IPS-NIHi7 (cell line): ENCODE measurements around the gene TAC3.

Experiments used
- DNase-seq: peaks from one replicate; pipeline ENCODE4 v3.0.0; 2012; ENCODE audit warnings: mixed read lengths; ENCODE audit errors: extremely low spot score

TAC3 gene

DNA sequence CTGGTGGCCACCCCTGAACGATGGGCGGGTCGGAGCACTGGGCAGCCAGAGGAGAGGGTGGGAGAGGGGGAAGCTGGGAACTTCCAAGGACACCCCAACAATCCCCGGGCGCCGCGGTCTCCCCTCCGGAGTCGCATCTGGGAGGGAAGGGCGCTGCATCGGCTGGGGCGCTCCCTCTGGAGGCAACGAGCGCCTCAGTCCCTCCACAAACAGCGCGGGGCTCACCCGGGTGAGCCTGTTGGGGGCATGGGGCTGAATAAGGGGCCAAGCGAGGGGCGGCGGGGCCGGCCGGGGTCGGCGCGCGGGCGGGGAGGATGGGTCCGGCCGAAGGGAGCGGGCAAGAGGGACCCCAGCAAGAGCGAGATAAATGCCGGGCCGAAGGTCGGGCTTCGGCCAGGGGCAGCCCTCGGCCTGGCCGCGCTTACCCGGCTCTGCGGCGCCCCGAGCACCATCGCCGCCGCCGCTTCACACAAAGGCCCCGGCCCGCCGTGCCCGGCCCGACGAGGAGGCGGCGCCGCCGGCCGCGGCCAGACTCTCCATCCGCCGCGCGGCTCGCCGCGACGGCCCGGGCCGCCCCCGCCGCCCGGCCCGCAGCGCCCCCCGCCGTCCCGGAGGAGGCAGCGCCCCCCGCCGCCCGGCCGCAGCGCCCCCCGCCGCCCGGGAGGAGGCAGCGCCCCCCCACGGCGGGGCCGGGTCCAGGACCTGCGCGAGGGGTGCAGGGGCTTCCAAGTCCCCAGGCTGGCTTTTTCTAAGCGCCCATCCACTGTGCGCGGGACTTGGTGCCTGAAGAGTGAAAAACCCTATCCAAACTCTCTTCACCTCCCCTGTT lies 10.1 kb downstream of the TAC3 start, which contains the start of gene ZBTB39:
Gene ZBTB39 (minus strand): TSS at position 567 of the 829 bp plus-strand sequence. CDS start 1,629 bp downstream, outside the sequence.
- peak; percentile 95 for DNase-seq

DNA sequence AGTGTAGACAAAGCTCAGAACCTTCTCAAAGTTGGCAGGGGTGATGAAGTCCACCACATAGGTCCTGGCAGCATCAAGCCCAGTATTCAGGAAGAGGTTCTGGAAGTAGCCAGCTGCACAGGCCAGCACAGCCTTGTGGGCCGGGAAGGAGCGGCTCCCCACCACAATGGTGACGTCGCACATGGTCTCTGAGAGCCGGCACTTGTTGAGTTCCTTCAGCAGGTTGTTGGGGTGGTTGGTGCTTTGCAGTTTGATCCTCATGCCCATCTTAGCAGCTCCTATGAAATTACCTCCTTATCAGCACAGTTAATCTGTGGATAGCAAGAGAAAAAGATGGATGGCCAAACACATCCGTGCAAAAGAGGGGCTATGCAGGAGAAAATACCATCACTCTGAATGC lies 11.7 kb downstream of the TAC3 start:
- DNase-seq, result no peak

DNA sequence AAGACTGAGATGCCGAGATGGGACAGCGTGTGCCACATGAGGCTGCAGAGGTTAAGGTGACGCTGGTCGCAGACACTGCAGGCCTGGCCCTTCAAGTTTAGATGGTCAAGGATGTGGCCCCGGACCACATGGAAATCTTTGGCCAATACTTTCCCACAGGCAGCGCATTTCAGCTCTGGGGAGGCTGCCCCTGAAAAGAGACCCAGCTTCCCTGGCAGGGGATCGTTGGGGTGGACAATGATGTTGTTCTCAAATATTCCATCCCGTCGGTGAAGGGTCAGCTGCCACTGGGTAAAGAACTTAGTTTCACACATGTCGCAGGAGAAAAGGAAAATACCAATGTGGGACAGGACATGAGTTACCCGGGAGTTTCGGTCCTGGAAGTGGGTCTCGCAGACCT lies 12.9 kb downstream of the TAC3 start:
- no peak for DNase-seq

DNA sequence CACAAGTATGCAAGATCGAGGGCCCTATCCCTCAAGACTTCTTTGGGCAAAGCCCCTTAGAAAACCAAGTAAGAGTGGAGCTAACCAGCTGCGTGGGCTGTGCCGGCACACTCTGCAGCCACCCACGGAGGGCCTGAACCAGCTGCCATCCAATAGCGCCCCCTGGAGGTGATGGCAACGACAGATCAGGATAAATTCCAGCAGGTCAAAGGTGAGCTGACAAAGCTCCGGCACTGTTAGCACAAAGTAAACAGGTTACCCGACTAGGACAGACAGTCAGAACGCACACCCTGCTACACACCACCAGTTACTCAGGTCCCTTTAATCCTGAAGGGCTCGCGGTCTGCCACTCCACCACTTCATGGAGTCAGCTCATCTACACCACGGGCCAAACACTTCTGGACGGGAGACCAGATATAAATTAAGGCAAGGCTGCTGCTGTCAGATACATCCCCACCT lies 14.9 kb downstream of the TAC3 start:
- peak; percentile 93 for DNase-seq

DNA sequence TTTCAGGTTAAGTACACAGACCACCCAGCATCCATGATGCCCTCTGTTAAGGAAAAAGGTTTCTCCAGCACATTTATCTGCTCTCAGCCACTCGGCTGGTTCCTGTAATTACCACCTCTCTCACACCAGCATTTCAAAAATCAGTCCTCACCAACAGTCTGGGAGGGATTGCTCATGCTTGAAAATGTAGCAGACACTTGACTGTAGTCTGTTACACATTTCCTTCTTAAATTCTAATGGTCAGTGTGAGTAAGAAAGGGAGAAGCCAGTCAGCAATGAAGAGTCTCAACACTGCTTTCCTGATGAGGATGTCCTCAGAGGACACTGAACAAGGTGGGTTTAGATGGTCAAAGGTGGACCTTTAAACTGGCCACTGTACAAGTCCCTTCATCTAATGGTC lies 15.9 kb downstream of the TAC3 start:
- no peak for DNase-seq

DNA sequence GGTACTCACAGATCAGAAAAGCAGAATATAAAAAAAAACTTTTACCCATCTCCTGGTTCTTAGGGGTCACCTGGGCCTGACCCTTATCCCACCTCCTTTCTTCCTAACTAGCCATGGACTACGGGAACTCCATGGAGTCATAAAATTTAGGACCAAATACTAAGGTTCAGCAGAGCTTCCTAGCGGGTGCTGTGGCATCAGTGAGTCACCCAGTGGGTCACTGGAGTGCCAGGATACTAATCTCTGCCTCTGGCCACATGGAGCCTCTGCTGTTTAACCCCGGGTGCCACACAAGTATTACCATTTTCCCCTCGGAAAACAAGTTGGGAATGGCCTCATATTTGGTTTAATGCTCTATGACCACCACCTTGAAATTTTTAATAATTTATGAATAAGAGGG lies 16.9 kb downstream of the TAC3 start:
- DNase-seq, result no peak

DNA sequence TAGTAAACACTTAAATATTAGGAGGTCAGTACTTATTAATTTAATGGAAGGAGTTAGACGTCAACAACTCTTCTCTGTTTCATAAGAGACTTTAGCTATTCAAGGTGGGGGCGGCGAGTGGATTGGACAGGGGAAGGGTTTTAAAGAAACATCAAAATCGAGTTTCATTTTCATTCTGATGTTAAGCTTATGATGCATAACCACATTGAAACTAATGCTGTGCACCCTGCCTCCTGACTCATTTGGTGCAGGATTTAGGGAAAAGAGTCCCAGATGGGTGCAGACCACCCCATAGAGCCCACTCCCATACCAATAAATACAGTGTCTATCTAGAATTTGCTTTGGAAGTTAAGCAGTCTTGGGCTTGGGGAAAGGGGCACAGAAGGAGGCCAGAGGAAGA lies 17.3 kb downstream of the TAC3 start:
- no peak for DNase-seq

DNA sequence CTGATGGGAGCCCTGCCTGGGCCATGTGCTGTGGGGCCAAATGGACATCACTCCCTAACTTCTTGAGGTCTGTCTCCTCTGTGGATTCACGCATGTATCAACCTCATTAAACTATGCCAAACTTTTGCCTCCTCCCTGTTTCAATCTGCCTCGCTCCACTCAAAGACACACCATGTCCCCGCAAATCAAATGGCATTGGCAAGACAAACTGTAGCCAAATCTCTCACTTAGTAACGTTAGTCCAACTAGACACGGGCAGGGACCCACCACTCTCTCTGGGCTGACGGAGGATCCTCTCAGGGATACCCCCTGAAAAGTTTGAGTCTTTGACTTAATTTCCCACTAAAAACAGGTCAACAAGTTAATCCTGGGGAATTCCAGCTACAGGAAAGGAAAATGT lies 18.0 kb downstream of the TAC3 start:
- DNase-seq, result no peak

DNA sequence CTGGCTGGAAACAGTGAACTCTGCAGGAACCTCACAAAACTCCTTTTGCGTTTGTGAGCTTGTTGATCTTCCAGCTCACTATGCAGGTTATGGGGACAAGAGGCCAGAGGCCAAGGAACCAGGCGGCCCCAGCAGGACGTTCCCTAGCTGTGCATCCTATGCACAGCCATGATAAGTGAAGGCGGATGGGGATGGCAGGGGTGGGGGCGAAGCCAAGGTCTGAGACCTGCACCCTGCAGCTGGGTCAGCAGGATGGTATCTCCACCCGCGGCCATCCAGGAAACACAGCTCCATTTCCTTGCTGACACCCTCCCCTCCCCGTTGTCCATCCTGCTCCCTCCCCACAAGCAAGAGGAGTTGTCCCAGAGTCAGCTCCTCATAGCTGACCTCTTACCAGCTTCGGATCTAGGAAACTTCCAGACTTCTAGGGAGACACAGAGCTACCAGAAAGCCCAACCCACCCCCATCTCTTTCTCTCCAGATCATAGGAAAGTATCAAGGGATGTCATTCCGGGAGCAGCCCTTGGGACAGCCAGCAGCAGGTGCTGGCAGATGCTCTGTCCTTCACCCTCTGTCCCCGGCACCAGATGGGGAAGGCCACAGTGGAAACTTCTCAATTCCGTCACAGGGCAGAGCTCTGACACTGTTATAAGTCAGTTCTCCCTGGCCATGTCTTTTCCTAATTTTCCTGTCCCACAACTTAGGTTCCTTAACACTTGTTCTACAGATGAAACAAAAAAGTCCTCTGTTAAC lies 19.4 kb downstream of the TAC3 start:
- no peak for DNase-seq

DNA sequence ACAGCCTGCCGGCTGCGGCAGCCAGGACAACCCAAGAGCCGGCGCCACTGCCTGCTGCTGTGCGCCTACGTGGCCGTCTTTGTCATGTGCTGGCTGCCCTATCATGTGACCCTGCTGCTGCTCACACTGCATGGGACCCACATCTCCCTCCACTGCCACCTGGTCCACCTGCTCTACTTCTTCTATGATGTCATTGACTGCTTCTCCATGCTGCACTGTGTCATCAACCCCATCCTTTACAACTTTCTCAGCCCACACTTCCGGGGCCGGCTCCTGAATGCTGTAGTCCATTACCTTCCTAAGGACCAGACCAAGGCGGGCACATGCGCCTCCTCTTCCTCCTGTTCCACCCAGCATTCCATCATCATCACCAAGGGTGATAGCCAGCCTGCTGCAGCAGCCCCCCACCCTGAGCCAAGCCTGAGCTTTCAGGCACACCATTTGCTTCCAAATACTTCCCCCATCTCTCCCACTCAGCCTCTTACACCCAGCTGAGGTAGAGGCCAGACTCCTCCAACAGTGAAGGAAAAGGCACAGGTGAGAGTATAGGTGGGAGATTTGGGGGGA lies 20.3 kb downstream of the TAC3 start:
- DNase-seq, result no peak

DNA sequence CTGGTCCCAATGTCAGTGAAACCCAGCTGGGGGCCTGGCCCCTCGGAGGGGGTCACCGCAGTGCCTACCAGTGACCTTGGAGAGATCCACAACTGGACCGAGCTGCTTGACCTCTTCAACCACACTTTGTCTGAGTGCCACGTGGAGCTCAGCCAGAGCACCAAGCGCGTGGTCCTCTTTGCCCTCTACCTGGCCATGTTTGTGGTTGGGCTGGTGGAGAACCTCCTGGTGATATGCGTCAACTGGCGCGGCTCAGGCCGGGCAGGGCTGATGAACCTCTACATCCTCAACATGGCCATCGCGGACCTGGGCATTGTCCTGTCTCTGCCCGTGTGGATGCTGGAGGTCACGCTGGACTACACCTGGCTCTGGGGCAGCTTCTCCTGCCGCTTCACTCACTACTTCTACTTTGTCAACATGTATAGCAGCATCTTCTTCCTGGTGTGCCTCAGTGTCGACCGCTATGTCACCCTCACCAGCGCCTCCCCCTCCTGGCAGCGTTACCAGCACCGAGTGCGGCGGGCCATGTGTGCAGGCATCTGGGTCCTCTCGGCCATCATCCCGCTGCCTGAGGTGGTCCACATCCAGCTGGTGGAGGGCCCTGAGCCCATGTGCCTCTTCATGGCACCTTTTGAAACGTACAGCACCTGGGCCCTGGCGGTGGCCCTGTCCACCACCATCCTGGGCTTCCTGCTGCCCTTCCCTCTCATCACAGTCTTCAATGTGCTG lies 21.0 kb downstream of the TAC3 start:
- no peak for DNase-seq

DNA sequence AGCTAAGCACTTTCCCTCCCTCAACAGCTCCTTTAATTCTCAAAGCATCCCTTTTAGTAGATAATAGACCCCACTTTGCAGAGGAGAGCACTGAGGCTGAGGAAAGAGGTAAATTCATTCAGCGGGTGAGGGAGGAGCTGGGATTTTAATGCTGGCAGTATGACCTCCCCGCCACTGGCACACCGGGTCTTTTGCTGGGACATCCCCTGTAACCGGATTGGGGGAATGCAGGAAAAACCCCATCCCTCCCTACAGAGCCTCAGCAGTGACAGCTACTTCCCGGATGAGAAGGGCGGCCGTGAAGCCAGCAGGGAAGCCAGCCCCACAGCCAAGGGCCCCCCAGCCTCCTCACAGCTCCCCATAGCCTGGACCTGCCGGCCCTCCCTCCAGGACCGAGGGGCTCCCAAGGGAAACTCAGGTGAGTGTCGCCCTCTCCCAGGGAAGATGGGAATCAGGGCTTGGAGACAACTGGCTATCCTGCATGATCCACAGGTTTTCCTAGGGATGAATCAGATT lies 22.0 kb downstream of the TAC3 start:
- DNase-seq, result no peak

DNA sequence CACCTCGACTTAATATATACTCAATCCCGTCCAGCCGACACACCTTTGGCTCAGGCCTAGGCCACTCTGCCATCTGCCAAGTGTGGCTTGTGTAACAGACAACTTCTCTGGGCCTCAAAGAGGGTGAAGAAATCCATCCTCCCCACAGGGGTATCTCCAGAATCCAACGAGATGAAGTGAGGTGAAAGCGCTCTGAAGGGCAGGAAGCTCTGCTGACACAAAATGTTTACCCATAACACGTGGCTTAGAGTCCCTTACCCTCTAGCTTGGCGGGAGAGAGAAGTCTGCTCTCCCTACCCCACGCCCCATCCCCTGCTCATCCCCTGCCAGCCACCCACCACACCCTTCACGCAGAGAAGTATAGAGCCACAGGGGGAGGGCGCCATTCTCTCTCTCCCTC lies 23.0 kb downstream of the TAC3 start:
- no peak for DNase-seq

DNA sequence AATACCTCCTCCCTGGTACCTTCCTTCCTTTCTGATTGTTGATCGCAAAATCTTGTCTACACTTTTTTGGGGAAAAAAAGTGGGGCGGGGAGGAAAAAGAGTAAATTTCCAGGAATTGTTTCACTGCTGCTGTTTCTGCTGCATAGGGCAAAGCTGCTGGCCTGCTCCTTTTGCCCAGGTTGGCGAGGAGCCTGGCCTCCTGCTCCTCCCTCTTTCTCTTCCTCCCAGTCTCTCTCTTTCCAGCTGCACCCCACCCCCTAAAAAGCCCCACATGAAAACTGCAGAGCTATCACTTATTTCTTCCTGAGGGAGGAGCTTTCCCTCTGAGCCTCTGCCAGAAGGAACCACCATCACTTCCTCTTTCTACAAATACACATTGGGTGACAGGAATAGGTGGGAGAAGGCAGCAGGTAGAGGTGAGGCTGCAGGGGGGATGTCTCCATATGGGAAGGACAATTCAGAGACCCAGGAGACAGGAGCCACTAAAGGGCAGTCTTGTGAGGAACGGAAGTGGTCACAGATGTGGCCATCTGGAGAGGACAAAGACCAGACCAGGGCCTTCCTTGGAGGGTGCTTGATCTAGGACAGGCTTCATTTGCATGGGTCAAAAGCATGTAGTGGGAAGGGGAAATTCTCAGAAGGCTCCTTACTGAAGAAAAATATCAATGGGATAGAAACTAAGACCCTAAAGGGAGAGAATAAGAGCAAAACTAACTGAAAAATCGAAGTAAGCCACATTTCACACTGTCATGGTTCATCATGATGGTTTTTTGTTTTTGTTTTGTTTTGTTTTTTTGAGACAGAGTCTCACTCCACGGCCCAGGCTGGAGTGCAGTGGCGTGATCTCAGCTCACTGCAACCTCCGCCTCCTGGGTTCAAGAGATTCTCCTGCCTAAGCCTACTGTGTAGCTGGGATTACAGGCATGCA lies 24.7 kb downstream of the TAC3 start:
- no peak for DNase-seq

DNA sequence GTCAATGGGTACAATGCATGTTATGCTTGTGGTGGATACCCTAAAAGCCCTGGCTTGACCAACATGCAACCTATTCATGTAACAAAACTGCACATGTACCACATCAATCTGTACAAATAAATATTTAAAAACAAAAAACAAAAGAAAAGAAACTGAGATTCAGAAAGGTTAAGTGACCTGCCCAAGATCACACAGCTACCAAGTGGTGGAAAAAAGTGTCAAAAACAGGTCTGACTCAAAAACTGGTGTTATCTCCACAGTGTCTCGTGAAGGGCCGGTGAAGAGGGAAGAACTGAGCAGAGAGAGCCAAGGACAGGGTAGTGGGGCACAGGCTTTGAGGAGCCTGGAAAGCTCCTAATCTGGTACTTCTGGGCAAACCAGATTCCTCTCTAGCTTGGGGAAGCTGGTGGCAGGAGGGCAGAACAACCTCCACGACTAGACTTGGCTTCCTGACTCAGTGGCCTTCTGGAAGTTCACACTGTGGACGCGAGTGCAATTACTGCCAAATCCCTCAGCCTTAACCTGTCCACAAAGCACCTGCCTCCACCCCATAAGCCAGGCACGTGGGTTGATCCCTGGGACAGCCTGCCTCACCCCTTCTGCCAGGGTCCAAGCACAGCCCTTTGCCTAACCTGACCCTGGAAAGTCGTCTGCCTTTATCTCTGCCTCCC lies 25.5 kb downstream of the TAC3 start:
- DNase-seq, result no peak

DNA sequence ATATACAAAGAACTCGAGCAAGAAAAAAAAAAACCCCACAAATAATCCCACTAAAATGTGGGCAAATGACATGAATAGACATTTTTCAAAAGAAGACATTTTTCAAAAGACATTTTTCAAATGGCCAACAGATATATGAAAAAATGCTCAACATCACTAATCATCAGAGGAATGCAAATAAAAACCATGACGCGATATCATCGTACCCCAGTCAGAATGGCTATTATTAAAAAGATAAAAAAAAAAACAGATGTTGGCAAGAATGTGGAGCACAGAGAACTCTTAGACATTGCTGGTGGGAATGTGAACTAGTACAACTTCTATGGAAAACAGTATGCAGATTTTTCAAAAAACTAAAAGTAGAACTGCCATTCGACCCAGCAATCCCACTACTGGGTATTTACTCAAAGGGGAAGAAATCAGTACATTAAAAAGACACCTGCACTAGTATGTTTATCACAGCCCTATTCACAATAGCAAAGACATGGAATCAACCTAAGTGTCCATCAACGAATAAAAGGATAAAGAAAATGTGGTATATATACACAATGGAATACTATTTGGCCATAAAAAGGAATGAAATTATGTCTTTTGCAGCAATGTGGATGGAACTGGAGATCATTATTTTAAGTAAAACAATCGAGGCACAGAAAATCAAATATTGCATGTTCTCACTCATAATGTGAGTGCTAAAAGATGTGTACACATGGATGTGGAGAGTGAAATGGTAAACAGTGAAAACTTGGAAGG lies 26.3 kb downstream of the TAC3 start:
- no peak for DNase-seq

DNA sequence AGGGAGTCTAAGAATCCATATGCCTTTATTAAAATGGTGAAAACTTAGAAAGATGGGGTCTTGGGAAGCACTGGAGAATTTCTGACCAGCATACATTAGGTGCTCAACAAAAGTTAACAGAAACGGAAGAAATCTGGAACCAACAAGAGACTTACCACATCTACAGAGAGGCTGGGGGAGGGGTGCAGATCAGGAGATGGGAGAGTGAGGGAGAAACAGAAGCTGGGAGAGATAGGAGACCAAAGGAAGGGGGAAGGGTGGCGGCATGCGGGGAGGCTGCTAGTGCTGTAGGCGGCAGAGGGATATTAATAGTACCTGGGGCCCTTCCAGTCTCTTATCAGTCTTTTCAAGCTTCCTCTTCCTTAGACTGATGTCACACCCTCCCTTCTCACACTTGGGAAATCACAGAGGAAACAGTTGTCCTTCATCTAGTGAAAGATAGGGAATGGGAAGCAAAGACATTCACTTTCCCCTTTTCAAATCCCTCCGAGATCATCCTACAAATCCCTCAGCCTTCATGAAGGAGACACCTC lies 28.1 kb downstream of the TAC3 start:
- peak; percentile 43 for DNase-seq

DNA sequence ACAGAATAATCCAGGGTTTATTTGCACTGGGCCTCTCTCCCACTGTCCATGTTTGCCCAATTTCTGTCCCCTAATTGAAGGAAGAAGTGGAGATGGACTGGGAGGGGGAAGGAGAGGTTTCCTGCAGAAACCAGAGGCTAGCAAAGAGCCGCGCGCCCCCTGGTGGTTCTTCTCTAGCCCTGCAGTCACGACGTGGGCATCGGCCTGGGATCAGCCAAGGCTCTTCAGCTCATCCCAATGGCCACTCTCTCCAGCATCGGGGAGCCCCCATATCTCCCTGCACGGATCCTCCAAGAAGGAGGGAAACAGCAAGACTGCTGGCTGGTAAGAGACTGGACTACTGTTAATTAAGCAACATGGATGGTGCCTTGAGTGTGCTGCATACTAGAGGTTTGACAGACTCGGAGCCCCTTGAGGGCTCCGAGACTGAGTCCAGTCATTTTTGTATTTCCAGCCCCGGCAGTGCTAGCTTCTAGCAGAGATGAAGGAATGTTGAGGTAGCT lies 28.7 kb downstream of the TAC3 start:
- peak; percentile 93 for DNase-seq

DNA sequence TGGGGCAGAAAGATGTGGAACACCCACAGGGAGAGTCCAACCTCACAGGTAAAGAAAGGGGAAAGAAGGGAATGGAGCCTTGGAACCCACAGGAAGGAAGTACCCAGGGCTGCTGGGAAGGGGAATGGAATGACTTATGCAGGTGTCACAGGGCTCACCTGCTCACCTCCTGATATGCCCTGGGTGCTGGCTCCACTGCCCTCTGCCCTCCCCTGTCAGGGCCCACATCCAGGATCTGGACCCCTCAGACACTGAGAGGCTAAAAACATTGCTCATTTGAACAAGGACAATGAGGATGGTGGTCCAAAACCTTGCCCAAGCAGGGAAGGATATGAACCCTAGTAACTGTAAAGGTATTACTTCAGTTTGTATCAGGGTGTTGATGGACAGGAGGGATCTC lies 29.3 kb downstream of the TAC3 start:
- no peak for DNase-seq
